GM21360 (cell line): Measurements from ENCODE around the gene CECR2.

Experiments
- ATAC-seq: cut with Tn5 transposase; IDR thresholded peaks from one replicate; pipeline ENCODE4 v1.9.1; 2021; ENCODE audit warnings: mild to moderate bottlenecking, moderate library complexity; ENCODE audit not compliant: unreplicated experiment

Gene CECR2

GRCh38 chr22:17590586-17590985 lies 221.3 kb downstream of the CECR2 start:
- ATAC-seq, result no peak

- no peak for ATAC-seq
Measured at GRCh38 chr22:17592201-17592600, 222.9 kb downstream of the CECR2 start.

GRCh38 chr22:17596226-17596625 lies 227.0 kb downstream of the CECR2 start:
- ATAC-seq, result no peak

GRCh38 chr22:17597217-17597616 lies 228.0 kb downstream of the CECR2 start:
- ATAC-seq, result no peak

DNA sequence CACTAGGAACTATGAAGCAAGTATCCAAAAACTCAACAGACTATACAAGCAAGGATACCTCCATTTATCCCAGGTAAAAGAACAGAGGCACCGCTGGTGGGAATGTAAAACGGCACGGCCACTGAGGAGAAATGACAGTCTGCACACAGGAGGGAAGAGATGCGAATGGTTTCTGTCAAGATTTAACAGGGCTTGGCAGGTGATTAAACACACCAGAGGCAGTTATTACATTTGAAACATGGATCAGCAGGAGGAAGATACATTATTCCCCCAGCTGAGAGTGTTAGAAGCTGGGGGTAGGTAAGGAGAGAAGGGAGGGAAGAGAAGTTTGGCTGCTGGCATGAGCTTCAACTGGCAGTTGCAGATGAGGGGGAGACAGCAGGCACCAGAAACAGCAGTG lies 229.1 kb downstream of the CECR2 start:
- no peak for ATAC-seq

DNA sequence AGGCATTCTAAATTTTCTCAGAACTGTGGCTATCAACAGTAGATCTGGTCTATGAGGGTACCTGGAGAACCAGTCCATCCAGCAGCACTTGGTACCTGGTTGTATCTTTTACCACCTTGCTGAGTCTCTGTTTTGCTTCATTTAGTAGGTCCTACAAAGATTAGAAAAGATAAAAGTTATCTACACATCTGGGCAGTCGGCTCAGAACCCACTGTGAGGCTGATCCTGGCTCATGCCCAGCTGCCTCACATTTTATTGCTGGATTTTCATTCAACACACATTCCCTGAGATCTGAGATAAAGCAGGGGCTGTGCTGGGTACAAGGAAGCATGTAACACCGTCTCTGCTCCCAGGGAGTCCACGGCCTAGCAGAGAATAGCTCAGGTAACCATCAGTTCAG lies 231.8 kb downstream of the CECR2 start:
- no peak for ATAC-seq

DNA sequence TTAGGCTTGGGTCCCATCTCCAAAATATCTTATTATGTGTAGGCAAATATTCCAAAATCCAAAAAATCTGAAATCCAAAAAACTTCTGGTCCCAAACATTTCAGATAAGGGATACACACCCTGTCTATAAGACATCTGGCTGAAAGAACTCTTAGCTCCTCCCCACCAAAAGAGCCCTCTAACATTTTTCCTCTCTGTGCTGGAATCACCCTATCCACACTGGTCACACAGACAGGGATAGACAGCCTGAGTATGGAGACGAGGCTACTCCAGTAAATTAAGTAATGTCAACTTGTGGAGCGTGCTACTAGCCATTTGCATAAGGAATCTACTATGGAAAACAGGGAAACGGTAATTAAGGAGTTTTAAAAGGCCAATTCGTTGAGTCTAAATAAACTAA lies 234.4 kb downstream of the CECR2 start:
- no peak for ATAC-seq

GRCh38 chr22:17606496-17606895 lies 237.2 kb downstream of the CECR2 start:
- no peak for ATAC-seq
